BJ (cell line): ENCODE results near the gene RNF6. TPM values are rescaled to one million over a fixed set of nuclear protein-coding genes. Genes with fewer than 3 reads are reported as not detected.

Source experiments
- CTCF ChIA-PET: fragments of 350-600 bp; formaldehyde crosslinking; extraction: SDS; loops from one replicate; lab custom pipeline; 2021; ENCODE audit warnings: antibody characterized with exemption, inconsistent platforms; lab: Yijun Ruan, JAX
- POLR2A ChIA-PET: fragments of 300-600 bp; sonication (Branson Sonifier 250); formaldehyde crosslinking; extraction: SDS; loops from one replicate; lab custom pipeline; 2021; ENCODE audit warnings: antibody characterized with exemption; lab: Charles Lee
- DNase-seq: peaks from one replicate; pipeline ENCODE4 v3.0.0-alpha.2; 2011; ENCODE audit warnings: low read depth
- H3K27me3 ChIP-seq: 2 replicates; pipeline ENCODE4 v1.6.0; 2011; ENCODE audit warnings: low read length; ENCODE audit not compliant: control insufficient read depth, insufficient read depth
- H3K36me3 ChIP-seq: 2 replicates; pipeline ENCODE4 v1.5.1; 2011; ENCODE audit warnings: low read length; ENCODE audit not compliant: control insufficient read depth, insufficient read depth
- H3K4me3 ChIP-seq: 2 replicates; pipeline ENCODE4 v1.5.1; 2011; ENCODE audit warnings: low read depth, mild to moderate bottlenecking, control low read depth, low read length
- CTCF ChIP-seq: IDR thresholded peaks from 2 replicates; pipeline ENCODE4 v1.5.1; 2011; ENCODE audit warnings: low read depth, mild to moderate bottlenecking, control low read depth, inconsistent platforms, low read length, moderate library complexity; ENCODE audit not compliant: insufficient read depth
- polyA plus RNA-seq: library from polyadenylated mRNA; depleted of rRNA; stranded (reverse); fragments of >200 nt; gene quantifications from 2 replicates; pipeline ENCODE4 v1.2.3, GENCODE V29; 2011

The RNF6 gene
- polyA plus RNA-seq, 1 experiment = 19.1 TPM

- no peak for TF ChIP-seq CTCF
- no peak overlapping the region for H3K4me3 ChIP-seq
- ChIA-PET POLR2A (no interaction called here), CTCF (interaction anchor here (1.0 to 1.5 kb wide), 2 partner anchors 30 to 51 kb away, joined by 3 to 4 read pairs; no protein-coding TSS in a partner anchor)
- no peak for DNase-seq
- H3K36me3 ChIP-seq = peaks cover 14% of the 10 kb centered on the region
- no peaks in the 10 kb centered on the region for H3K27me3 ChIP-seq
These were observed 6.1 kb downstream of the RNF6 start for GRCh38 chr13:26216042-26216441.

GRCh38 chr13:26213982-26214381 lies 8.1 kb downstream of the RNF6 start:
- CTCF ChIA-PET = no interaction called here

GRCh38 chr13:26213345-26213744 lies 8.8 kb downstream of the RNF6 start:
- no peaks in the 10 kb centered on the region for H3K27me3 ChIP-seq
- POLR2A ChIA-PET = no interaction called here
- no peak for TF ChIP-seq CTCF
- H3K4me3 ChIP-seq = no peak overlapping the region
- H3K36me3 ChIP-seq = peaks cover 13% of the 10 kb centered on the region
- CTCF ChIA-PET = interaction anchor here (0.7 kb wide), 1 partner anchor 236 kb away, joined by 3 read pairs; no protein-coding TSS in a partner anchor
- DNase-seq = no peak

More at GRCh38 chr13:26213982-26214381, 8.1 kb downstream of the RNF6 start:
- Histone ChIP-seq H3K36me3 (peaks cover 14% of the 10 kb centered on the region), H3K27me3 (no peaks in the 10 kb centered on the region), H3K4me3 (no peak overlapping the region)
- no peak for TF ChIP-seq CTCF
- no peak for DNase-seq
- POLR2A ChIA-PET = no interaction called here

GRCh38 chr13:26208287-26208686 lies 13.8 kb downstream of the RNF6 start:
- Histone ChIP-seq H3K27me3 (no peaks in the 10 kb centered on the region), H3K36me3 (peaks cover 2% of the 10 kb centered on the region), H3K4me3 (no peak overlapping the region)
- POLR2A ChIA-PET = no interaction called here
- no peak for TF ChIP-seq CTCF
- CTCF ChIA-PET = no interaction called here
- DNase-seq = no peak

- Histone ChIP-seq H3K27me3 (no peaks in the 10 kb centered on the region), H3K4me3 (no peak overlapping the region), H3K36me3 (peaks cover under 1% of the 10 kb centered on the region)
- no peak for TF ChIP-seq CTCF
- no peak for DNase-seq
- CTCF ChIA-PET = interaction anchor here (1.3 to 2.1 kb wide), 3 partner anchors 14 to 18 kb away, joined by 4 to 6 read pairs (median 4); no protein-coding TSS in a partner anchor
- POLR2A ChIA-PET = interaction anchor here (0.7 kb wide), 1 partner anchor 294 kb away, joined by 5 read pairs; no protein-coding TSS in a partner anchor
These were observed 19.6 kb downstream of the RNF6 start for GRCh38 chr13:26202365-26202972.
